ENCODE results near the gene ITGA5. TPM values are rescaled to one million over a fixed set of nuclear protein-coding genes. Genes with fewer than 3 reads are reported as not detected.
A peak's percentile ranks its signal among the peaks of the same experiment; 100 is the strongest.

Gene ITGA5
- total and polyA plus RNA-seq, 2 of the 13 experiments (the other 11 are each of a cell fraction or from before 2014, with no cell fraction given), result 0.20 to 0.40 TPM

- TF ChIP-seq ZNF609 (CRISPR knock-in tag; IDR thresholded peaks at IDR 0.05; ENCODE audit: borderline replicate concordance) (0 out of 2 replicates have a peak, but pooled peaks have one; percentile 35), HOXA9 (CRISPR knock-in tag; IDR thresholded peaks at IDR 0.05; ENCODE audit: borderline replicate concordance) (peak; percentile 100), TBX2 (CRISPR knock-in tag; IDR thresholded peaks at IDR 0.05; ENCODE audit: borderline replicate concordance) (no peak), GRHL1 (CRISPR knock-in tag; conservative IDR thresholded peaks at IDR 0.05) (no peak), ZNF484 (CRISPR knock-in tag; IDR thresholded peaks at IDR 0.05; ENCODE audit: borderline replicate concordance, low read depth) (no peak), MNT (IDR thresholded peaks at IDR 0.05) (0 out of 2 replicates have a peak, but pooled peaks have one; percentile 6), CEBPG (CRISPR knock-in tag; IDR thresholded peaks at IDR 0.05) (no peak), JDP2 (CRISPR knock-in tag; IDR thresholded peaks at IDR 0.05; ENCODE audit: borderline replicate concordance) (no peak), KDM5A (IDR thresholded peaks at IDR 0.05; ENCODE audit: borderline replicate concordance, low read length) (peak; percentile 47; the same call in 1 of the 2 replicates), NFYB (CRISPR knock-in tag; IDR thresholded peaks at IDR 0.05) (peak; percentile 95), ZNF282 (IDR thresholded peaks at IDR 0.05; ENCODE audit: partially characterized antibody) (no peak), MTF2 (CRISPR knock-in tag; IDR thresholded peaks at IDR 0.05; ENCODE audit: borderline replicate concordance) (no peak), ERF (CRISPR knock-in tag; IDR thresholded peaks at IDR 0.05) (peak; percentile 11; the same call in 1 of the 2 replicates), ASH2L (IDR thresholded peaks at IDR 0.05; ENCODE audit: insufficient read length, low read depth, low read length) (peak; percentile 31), ARNT (IDR thresholded peaks at IDR 0.05) (no peak), ZMAT3 (CRISPR knock-in tag; conservative IDR thresholded peaks at IDR 0.05) (peak; percentile 65; the same call in 1 of the 2 replicates), DRAP1 (CRISPR knock-in tag; IDR thresholded peaks at IDR 0.05) (peak; percentile 55), TRIM24 (CRISPR knock-in tag; IDR thresholded peaks at IDR 0.05) (no peak), ZNF629 (CRISPR knock-in tag; conservative IDR thresholded peaks at IDR 0.05) (0 out of 2 replicates have a peak, but pooled peaks have one; percentile 17), ZNF567 (CRISPR knock-in tag; IDR thresholded peaks at IDR 0.05; ENCODE audit: borderline replicate concordance) (no peak), MYC (CRISPR knock-in tag; IDR thresholded peaks at IDR 0.05; ENCODE audit: borderline replicate concordance) (peak; percentile 83), HDAC1 (CRISPR knock-in tag; IDR thresholded peaks at IDR 0.05) (peak; percentile 33; the same call in 1 of the 2 replicates)
These were observed 59.9 kb downstream of the ITGA5 start (continued) for GRCh38 chr12:54358945-54359761.
